GM12801 (cell line): ENCODE results near the gene ZNF232.

ENCODE experiments used
- TF ChIP-seq, protein P1 (sequence below): IDR thresholded peaks from one replicate; pipeline ENCODE4 v1.5.1; 2011; ENCODE audit warnings: control low read depth; ENCODE audit not compliant: insufficient read length; ENCODE audit errors: extremely low read depth

ZNF232 gene

GRCh38 chr17:5120036-5120435 lies 8.4 kb upstream of the ZNF232 start:
- TF ChIP-seq, protein P1, sequence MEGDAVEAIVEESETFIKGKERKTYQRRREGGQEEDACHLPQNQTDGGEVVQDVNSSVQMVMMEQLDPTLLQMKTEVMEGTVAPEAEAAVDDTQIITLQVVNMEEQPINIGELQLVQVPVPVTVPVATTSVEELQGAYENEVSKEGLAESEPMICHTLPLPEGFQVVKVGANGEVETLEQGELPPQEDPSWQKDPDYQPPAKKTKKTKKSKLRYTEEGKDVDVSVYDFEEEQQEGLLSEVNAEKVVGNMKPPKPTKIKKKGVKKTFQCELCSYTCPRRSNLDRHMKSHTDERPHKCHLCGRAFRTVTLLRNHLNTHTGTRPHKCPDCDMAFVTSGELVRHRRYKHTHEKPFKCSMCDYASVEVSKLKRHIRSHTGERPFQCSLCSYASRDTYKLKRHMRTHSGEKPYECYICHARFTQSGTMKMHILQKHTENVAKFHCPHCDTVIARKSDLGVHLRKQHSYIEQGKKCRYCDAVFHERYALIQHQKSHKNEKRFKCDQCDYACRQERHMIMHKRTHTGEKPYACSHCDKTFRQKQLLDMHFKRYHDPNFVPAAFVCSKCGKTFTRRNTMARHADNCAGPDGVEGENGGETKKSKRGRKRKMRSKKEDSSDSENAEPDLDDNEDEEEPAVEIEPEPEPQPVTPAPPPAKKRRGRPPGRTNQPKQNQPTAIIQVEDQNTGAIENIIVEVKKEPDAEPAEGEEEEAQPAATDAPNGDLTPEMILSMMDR = no peak

DNA sequence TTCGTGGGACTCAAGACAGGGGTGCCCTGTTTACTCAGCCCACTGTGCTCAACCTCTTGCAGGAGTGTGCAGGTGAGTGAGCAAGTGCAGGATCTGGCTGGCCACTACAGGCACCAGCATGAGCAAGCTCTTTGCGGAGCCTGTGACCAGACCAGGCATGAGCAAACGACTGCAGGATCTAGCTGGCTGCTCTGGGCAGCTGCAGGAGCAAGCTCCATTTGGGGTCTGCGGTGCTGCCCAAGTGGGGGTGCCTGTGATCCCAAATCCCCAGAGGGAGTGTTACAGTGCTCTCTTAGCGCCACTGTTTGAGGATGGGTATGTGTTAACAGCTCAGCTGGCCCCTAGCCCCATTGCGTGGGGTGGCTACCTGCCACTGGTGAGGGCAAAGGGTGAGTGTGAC lies 6.5 kb upstream of the ZNF232 start:
- TF ChIP-seq, protein P1 = no peak

- TF ChIP-seq, protein P1 = no peak
These were observed 4.3 kb upstream of the ZNF232 start, which contains the start of gene USP6 for GRCh38 chr17:5115673-5116651. USP6 (plus strand) TSS chr17:5116032; CDS start chr17:5130368, 14,336 bp downstream.

GRCh38 chr17:5110816-5111215 lies 862 bp downstream of the ZNF232 start:
- TF ChIP-seq, protein P1 = no peak

DNA sequence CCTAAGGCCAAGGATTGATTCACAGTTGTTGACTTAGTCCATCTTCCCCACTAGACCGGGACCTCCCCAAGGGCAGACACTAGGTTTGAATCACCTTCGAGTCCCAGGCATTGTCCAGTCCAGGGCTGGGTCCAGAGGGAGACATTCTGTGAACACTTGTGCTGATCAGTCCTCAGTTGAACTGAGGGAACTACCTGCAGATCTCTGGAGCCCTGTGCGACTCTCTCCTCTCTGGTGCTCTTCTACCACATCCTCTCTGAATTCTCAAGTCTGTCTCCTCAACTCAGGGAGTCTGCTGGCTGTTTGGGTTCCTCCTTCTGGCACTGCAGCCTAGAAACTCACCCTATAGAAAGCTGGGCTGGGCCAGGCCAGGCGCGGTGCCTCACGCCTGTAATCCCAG lies 10.8 kb downstream of the ZNF232 start:
- TF ChIP-seq, protein P1 = no peak

DNA sequence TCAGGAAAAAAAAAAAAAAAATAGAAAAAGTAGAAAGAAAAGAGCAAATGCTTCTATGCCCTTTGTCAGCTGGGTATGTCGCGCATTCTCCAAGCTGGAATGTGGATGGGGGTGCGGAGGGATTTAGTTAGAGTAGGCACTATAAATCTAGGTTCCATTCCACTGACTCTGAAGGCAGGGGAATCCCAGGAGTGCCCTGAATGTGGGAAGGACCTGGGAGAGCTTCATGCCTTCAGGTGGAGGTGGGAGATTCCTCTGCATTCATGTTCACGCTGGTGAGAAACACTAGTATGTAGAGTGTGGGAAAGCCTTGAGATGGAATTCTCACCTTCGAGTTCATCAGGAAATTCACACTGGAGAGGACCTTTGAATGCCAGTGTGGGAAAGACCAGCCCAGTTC lies 12.4 kb downstream of the ZNF232 start:
- TF ChIP-seq, protein P1 = no peak

- TF ChIP-seq, protein P1 = no peak
These were observed 14.4 kb downstream of the ZNF232 start for GRCh38 chr17:5097101-5097834.
